SU-DHL-6 (cell line): ENCODE measurements around the gene MARCHF10.
"Not testable (repeated sequence)": the region's sequence is repeated elsewhere in the genome, so short reads cannot be mapped to it uniquely, and the experiment has no call there.

Source experiments
- H2AFZ ChIP-seq: fragments of 200-600 bp; sonication (generic); 2 replicates; pipeline ENCODE4 v1.6.1; 2014; ENCODE audit warnings: low read depth, mild to moderate bottlenecking, moderate library complexity, mixed read lengths, antibody characterized with exemption, low read length; ENCODE audit not compliant: severe bottlenecking
- H3F3A ChIP-seq: fragments of 200-600 bp; shearing (Covaris generic); 2 replicates; pipeline ENCODE4 v1.6.0; 2016; ENCODE audit warnings: antibody characterized with exemption, mild to moderate bottlenecking; ENCODE audit not compliant: insufficient read depth
- H3K27ac ChIP-seq: fragments of 200-600 bp; sonication (generic); 2 replicates; pipeline ENCODE4 v1.5.1; 2016; ENCODE audit warnings: low read depth, mild to moderate bottlenecking, low read length, moderate library complexity, mixed read lengths
- H3K27me3 ChIP-seq: fragments of 200-600 bp; sonication (generic), shearing (Covaris generic); 2 replicates; pipeline ENCODE4 v1.6.0; 2014; ENCODE audit warnings: mild to moderate bottlenecking, low read length
- H3K36me3 ChIP-seq: fragments of 200-600 bp; sonication (generic); 2 replicates; pipeline ENCODE4 v1.6.1; 2014; ENCODE audit warnings: mild to moderate bottlenecking, low read length, mixed read lengths
- H3K4me2 ChIP-seq: fragments of 300-600, 200-600 bp; shearing (Covaris generic), sonication (generic); 2 replicates; pipeline ENCODE4 v1.6.0; 2014; ENCODE audit warnings: low read length, low read depth, mild to moderate bottlenecking; ENCODE audit not compliant: poor library complexity, severe bottlenecking
- H3K4me3 ChIP-seq: fragments of 200-600 bp; sonication (generic); 2 replicates; pipeline ENCODE4 v1.5.1; 2014; ENCODE audit warnings: antibody characterized with exemption, low read length, mild to moderate bottlenecking, mixed read lengths; ENCODE audit not compliant: insufficient read depth, poor library complexity, severe bottlenecking
- H3K79me2 ChIP-seq: fragments of 200-600 bp; sonication (generic); 2 replicates; pipeline ENCODE4 v1.6.1; 2014; ENCODE audit warnings: mild to moderate bottlenecking, low read length, moderate library complexity; ENCODE audit not compliant: insufficient read depth
- H3K9ac ChIP-seq: fragments of 200-600 bp; sonication (generic); 2 replicates; pipeline ENCODE4 v1.7.0; 2014; ENCODE audit warnings: mild to moderate bottlenecking, low read length
- H3K9me2 ChIP-seq: fragments of 200-600 bp; sonication (generic); replicated peaks from 2 replicates; pipeline ENCODE4 v1.6.1; 2014; ENCODE audit warnings: low read length; ENCODE audit not compliant: insufficient read depth
- H3K9me3 ChIP-seq: fragments of 200-600 bp; sonication (generic); 2 replicates; pipeline ENCODE4 v1.6.1; 2014; ENCODE audit warnings: low read length, mixed read lengths; ENCODE audit not compliant: insufficient read depth
- H4K20me1 ChIP-seq: fragments of 200-600 bp; sonication (generic); 2 replicates; pipeline ENCODE4 v1.6.1; 2014; ENCODE audit warnings: low read depth, mild to moderate bottlenecking, antibody characterized with exemption, low read length, moderate library complexity, mixed read lengths
- CTCF ChIP-seq: fragments of 200-600 bp; sonication (generic); IDR thresholded peaks from one replicate; pipeline ENCODE4 v1.5.1; 2017; ENCODE audit warnings: antibody characterized with exemption, mild to moderate bottlenecking, low read length, moderate library complexity; ENCODE audit not compliant: insufficient read depth, poor library complexity, severe bottlenecking
- EZH2phosphoT487 ChIP-seq: fragments of 200-600 bp; sonication (generic), shearing (Covaris generic); conservative IDR thresholded peaks from 2 replicates; pipeline ENCODE4 v1.6.1; 2018; ENCODE audit warnings: mild to moderate bottlenecking, antibody characterized with exemption, low read length, moderate library complexity, mixed read lengths

The MARCHF10 gene

GRCh38 chr17:62848334-62848733 lies 40.2 kb upstream of the MARCHF10 start:
- Histone ChIP-seq H3K4me3 (no peak overlapping the region), H4K20me1 (no peaks in the 10 kb centered on the region)

GRCh38 chr17:62847426-62847825 lies 39.3 kb upstream of the MARCHF10 start:
- Histone ChIP-seq H3K4me2 (no peak overlapping the region), H3K27ac (no peak overlapping the region), H2AFZ (no peak overlapping the region), H3K9ac (no peak overlapping the region), H3K36me3 (no peaks in the 10 kb centered on the region), H3K9me3 (no peaks in the 10 kb centered on the region), H3F3A (no peaks in the 10 kb centered on the region), H4K20me1 (no peaks in the 10 kb centered on the region), H3K27me3 (no peaks in the 10 kb centered on the region), H3K79me2 (no peaks in the 10 kb centered on the region), H3K9me2 (no peaks in the 10 kb centered on the region), H3K4me3 (no peak overlapping the region)
- TF ChIP-seq EZH2phosphoT487 (no peak), CTCF (no peak)

More at GRCh38 chr17:62848334-62848733, 40.2 kb upstream of the MARCHF10 start:
- H3K79me2 ChIP-seq = no peaks in the 10 kb centered on the region
- no peak for TF ChIP-seq EZH2phosphoT487
- TF ChIP-seq CTCF = no peak
- no peaks in the 10 kb centered on the region for H3K27me3 ChIP-seq
- H3K4me2 ChIP-seq = no peak overlapping the region
- H2AFZ ChIP-seq = no peak overlapping the region
- H3K9me2 ChIP-seq = no peaks in the 10 kb centered on the region
- no peaks in the 10 kb centered on the region for H3F3A ChIP-seq
- no peak overlapping the region for H3K27ac ChIP-seq
- no peaks in the 10 kb centered on the region for H3K36me3 ChIP-seq
- H3K9me3 ChIP-seq = no peaks in the 10 kb centered on the region
- H3K9ac ChIP-seq = no peak overlapping the region

GRCh38 chr17:62840871-62841270 lies 32.8 kb upstream of the MARCHF10 start:
- Histone ChIP-seq H3K4me3 (no peak overlapping the region), H3F3A (no peaks in the 10 kb centered on the region), H3K4me2 (no peak overlapping the region), H3K9ac (no peak overlapping the region), H3K9me2 (no peaks in the 10 kb centered on the region), H3K9me3 (no peaks in the 10 kb centered on the region), H2AFZ (no peak overlapping the region), H3K27ac (no peak overlapping the region), H3K36me3 (no peaks in the 10 kb centered on the region), H3K27me3 (no peaks in the 10 kb centered on the region), H4K20me1 (no peaks in the 10 kb centered on the region), H3K79me2 (no peaks in the 10 kb centered on the region)
- TF ChIP-seq EZH2phosphoT487 (no peak), CTCF (no peak)

GRCh38 chr17:62833816-62834215 lies 25.7 kb upstream of the MARCHF10 start:
- not testable (repeated sequence) for H3K4me2 ChIP-seq, H3K9ac ChIP-seq, H3K27ac ChIP-seq, H3K9me3 ChIP-seq, H3K36me3 ChIP-seq, H2AFZ ChIP-seq, H3K79me2 ChIP-seq, H3F3A ChIP-seq, H4K20me1 ChIP-seq, H3K9me2 ChIP-seq, H3K27me3 ChIP-seq, H3K4me3 ChIP-seq
